ENCODE data around the gene ZNF813.

DNA sequence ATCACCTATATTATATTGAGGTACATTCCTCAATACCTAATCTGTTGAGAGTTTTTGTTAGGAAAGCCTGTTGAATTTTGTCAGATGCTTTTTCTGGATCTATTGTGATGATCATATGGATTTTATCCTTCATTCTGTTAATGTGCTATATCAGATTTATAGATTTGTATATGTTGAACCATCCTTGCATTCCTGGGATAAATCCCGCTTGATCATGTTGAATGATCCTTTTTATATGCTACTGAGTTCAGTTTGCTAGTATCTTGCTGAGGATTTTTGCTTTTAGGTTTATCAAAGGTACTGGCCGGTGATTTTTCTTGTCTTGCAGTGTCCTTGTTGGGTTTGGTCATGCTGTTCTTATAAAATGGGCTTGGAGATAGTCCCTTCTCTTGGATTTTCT lies 58.4 kb downstream of the ZNF813 start:
- no peak for TF ChIP-seq CTCF (conservative IDR thresholded peaks at IDR 0.05; ENCODE audit: low read length)
- no peak for TF ChIP-seq EZH2phosphoT487 (IDR thresholded peaks at IDR 0.05; ENCODE audit: borderline replicate concordance)

Measured in Loucy (cell line).